ENCODE measurements around the gene CEACAM8.

DNA sequence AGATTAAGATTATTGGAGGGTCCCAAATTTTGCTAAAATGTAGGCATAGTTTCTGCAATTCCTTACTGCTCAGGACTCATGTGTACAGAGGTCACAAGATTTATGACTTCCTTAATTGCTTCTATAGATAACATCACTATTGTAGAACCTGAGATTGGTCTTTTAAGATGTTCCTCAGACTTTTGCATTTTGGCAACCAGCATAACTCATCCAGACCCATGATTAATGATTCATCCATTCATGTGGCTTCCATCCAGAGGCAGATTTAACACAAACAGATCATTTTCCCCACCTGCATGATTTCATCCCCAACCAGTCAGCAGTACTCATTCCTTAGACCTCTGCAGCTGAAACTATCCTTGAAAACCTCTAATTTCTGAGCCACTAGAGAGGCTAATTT, 34.5 kb upstream of the CEACAM8 start:
- TF ChIP-seq, protein P1, sequence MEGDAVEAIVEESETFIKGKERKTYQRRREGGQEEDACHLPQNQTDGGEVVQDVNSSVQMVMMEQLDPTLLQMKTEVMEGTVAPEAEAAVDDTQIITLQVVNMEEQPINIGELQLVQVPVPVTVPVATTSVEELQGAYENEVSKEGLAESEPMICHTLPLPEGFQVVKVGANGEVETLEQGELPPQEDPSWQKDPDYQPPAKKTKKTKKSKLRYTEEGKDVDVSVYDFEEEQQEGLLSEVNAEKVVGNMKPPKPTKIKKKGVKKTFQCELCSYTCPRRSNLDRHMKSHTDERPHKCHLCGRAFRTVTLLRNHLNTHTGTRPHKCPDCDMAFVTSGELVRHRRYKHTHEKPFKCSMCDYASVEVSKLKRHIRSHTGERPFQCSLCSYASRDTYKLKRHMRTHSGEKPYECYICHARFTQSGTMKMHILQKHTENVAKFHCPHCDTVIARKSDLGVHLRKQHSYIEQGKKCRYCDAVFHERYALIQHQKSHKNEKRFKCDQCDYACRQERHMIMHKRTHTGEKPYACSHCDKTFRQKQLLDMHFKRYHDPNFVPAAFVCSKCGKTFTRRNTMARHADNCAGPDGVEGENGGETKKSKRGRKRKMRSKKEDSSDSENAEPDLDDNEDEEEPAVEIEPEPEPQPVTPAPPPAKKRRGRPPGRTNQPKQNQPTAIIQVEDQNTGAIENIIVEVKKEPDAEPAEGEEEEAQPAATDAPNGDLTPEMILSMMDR (IDR thresholded peaks at IDR 0.05): no peak
- no peak for TF ChIP-seq POLR2AphosphoS5 (IDR thresholded peaks at IDR 0.05; ENCODE audit: insufficient read depth in 1 of 2, low read depth in 1 of 2)

All from vagina (tissue), 2 donors.